Astrocyte of the cerebellum (primary cell): Measurements from ENCODE around the gene MAN1A1.

Source experiments
- DNase-seq: peaks from one replicate; pipeline ENCODE4 v3.0.0-alpha.2; 2011; ENCODE audit warnings: low read depth
- H3K4me3 ChIP-seq: 2 replicates; pipeline ENCODE4 v1.5.1; 2011; ENCODE audit warnings: mild to moderate bottlenecking, low read depth, low read length, moderate library complexity
- CTCF ChIP-seq: IDR thresholded peaks from 2 replicates; pipeline ENCODE4 v1.5.1; 2012; ENCODE audit warnings: low read length, low read depth, moderate library complexity, mild to moderate bottlenecking; ENCODE audit errors: missing control alignments
- in situ Hi-C: cut with HindIII; loops from 2 replicates; pipeline ENCODE4 v1.10.0; 2017; ENCODE audit warnings: low sequenced_read_pairs

MAN1A1 gene

GRCh38 chr6:119247504-119247903 lies 102.1 kb downstream of the MAN1A1 start:
- no peak for DNase-seq
- in situ Hi-C loops: no loop called here
- no peak for TF ChIP-seq CTCF
- H3K4me3 ChIP-seq: no peak overlapping the region

DNA sequence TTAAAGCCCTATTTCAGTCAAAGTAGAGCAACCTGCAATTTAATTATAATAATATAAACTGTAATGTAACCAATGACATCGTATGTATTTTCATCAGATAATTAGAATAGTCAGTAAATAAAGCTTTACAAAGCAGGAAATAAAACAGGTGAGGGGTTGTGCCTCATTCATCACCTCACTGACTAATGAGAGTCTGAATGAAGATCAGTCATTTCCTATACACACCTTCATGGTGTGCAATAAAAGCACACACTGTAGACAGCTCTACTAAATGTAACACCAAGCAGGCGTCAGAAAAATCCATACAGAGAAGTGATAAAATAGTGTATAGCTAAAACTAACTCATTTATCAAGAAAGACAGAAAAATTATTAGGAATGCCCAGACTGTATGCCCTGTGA lies 105.9 kb downstream of the MAN1A1 start:
- no peak for DNase-seq
- TF ChIP-seq CTCF: no peak
- in situ Hi-C loops: no loop called here
- no peak overlapping the region for H3K4me3 ChIP-seq

- in situ Hi-C loops: no loop called here
- TF ChIP-seq CTCF: no peak
- DNase-seq: no peak
- no peak overlapping the region for H3K4me3 ChIP-seq
These were observed 106.5 kb downstream of the MAN1A1 start for GRCh38 chr6:119243037-119243436.

- TF ChIP-seq CTCF: no peak
- DNase-seq: no peak
- no peak overlapping the region for H3K4me3 ChIP-seq
- in situ Hi-C loops: no loop called here
These were observed 107.8 kb downstream of the MAN1A1 start for GRCh38 chr6:119241540-119242309.

DNA sequence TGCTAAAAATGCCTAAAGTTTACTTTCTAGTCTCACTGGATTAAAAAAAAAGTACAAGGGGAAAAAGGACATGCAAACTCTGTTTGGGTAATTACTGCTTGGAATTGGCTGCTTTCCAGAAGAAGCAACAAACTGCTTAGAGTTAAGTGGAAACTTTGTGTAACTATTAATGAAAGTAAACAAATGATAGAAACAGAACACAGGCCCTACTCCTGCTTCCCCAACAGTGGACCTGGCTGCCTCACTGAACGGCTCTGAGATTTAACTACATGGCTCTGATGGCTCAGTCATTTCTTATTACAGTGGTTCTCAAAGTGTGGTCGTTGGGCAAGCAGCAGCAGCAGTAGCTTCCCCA lies 108.5 kb downstream of the MAN1A1 start:
- no peak for TF ChIP-seq CTCF
- H3K4me3 ChIP-seq: no peak overlapping the region
- peak; percentile 23 for DNase-seq
- in situ Hi-C loops: no loop called here

GRCh38 chr6:119240257-119241110 lies 109.1 kb downstream of the MAN1A1 start:
- DNase-seq: peak; percentile 27

More at GRCh38 chr6:119240257-119241110, 109.1 kb downstream of the MAN1A1 start:
- no peak overlapping the region for H3K4me3 ChIP-seq
- TF ChIP-seq CTCF: no peak
- in situ Hi-C loops: no loop called here
